ENCODE results near the gene RNF133.

DNA sequence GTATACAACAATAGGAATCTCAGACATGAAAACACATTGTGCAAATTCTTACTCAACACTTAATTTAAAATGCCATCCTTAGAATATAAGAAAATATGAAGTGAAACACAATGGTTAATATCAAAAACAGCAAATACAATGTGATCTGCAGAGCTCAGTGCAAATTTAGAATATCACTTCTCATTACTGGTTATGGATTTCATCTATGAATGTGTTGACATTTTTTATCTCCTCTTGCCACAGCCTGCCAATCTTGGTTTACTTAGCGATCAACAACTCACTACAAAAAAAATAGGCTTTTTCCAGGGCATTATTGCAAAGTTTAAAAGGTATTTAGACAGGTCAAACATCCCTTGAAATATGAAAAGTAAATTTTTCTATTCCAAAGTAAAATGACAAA lies 28.8 kb upstream of the RNF133 start:
- TF ChIP-seq EZH2phosphoT487 (IDR thresholded peaks at IDR 0.05; ENCODE audit: low read length) (no peak), EZH2 (optimal IDR thresholded peaks at IDR 0.05; ENCODE audit: low read depth, low read length) (no peak)
- TF ChIP-seq, protein P1, sequence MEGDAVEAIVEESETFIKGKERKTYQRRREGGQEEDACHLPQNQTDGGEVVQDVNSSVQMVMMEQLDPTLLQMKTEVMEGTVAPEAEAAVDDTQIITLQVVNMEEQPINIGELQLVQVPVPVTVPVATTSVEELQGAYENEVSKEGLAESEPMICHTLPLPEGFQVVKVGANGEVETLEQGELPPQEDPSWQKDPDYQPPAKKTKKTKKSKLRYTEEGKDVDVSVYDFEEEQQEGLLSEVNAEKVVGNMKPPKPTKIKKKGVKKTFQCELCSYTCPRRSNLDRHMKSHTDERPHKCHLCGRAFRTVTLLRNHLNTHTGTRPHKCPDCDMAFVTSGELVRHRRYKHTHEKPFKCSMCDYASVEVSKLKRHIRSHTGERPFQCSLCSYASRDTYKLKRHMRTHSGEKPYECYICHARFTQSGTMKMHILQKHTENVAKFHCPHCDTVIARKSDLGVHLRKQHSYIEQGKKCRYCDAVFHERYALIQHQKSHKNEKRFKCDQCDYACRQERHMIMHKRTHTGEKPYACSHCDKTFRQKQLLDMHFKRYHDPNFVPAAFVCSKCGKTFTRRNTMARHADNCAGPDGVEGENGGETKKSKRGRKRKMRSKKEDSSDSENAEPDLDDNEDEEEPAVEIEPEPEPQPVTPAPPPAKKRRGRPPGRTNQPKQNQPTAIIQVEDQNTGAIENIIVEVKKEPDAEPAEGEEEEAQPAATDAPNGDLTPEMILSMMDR (IDR thresholded peaks at IDR 0.05; ENCODE audit: low read length) = no peak
